Cardiac septum (tissue), 1 donor: Measurements from ENCODE around the gene MAPKAPK5. TPM values are rescaled to one million over a fixed set of nuclear protein-coding genes. Genes with fewer than 3 reads are reported as not detected.

Experiments used
- DNase-seq: peaks from one replicate; pipeline ENCODE4 v3.0.0-alpha.2; 2020; ENCODE audit warnings: low spot score
- intact Hi-C: fragments of 100-400 bp; cut with DNase I; formaldehyde crosslinking; loops from one replicate; pipeline ENCODE4 v1.14.0; 2022
- total RNA-seq: library from RNA; stranded (reverse); fragmentation: NEBNext Ultra II Directional; extraction: Animal tissue kit (Norgen Biotek cat#: 25700); gene quantifications from one replicate; pipeline ENCODE4 v1.2.1, GENCODE V29; 2021
- donor health status: DM: no; HTN: no; CAD: no.

The MAPKAPK5 gene
- total RNA-seq, 1 donor from 2014 or later, result 25.7 TPM

- intact Hi-C loops, result no loop called here
- no peak for DNase-seq
Measured at GRCh38 chr12:111870216-111870615, 28.2 kb downstream of the MAPKAPK5 start.

- intact Hi-C loops, result no loop called here
- DNase-seq, result no peak
Measured at GRCh38 chr12:111870706-111871105, 28.7 kb downstream of the MAPKAPK5 start.

- intact Hi-C loops, result no loop called here
- no peak for DNase-seq
Measured at GRCh38 chr12:111873113-111873512, 31.1 kb downstream of the MAPKAPK5 start.

- intact Hi-C loops, result no loop called here
- DNase-seq, result no peak
Measured at GRCh38 chr12:111881716-111882115, 39.7 kb downstream of the MAPKAPK5 start.

GRCh38 chr12:111886662-111887545 is 44.9 kb downstream of the MAPKAPK5 start:
- no peak for DNase-seq
- intact Hi-C loops, result no loop called here

- intact Hi-C loops, result no loop called here
- DNase-seq, result no peak
Measured at GRCh38 chr12:111887926-111888745, 46.1 kb downstream of the MAPKAPK5 start.

GRCh38 chr12:111893287-111893686 is 51.3 kb downstream of the MAPKAPK5 start:
- DNase-seq, result no peak
- intact Hi-C loops, result no loop called here

GRCh38 chr12:111894556-111894955 is 52.5 kb downstream of the MAPKAPK5 start:
- intact Hi-C loops, result no loop called here
- no peak for DNase-seq

- intact Hi-C loops, result no loop called here
Measured at GRCh38 chr12:111901182-111901581, 59.2 kb downstream of the MAPKAPK5 start.

GRCh38 chr12:111904446-111904975 is 62.5 kb downstream of the MAPKAPK5 start:
- no peak for DNase-seq
- intact Hi-C loops, result no loop called here

More at GRCh38 chr12:111901182-111901581, 59.2 kb downstream of the MAPKAPK5 start:
- no peak for DNase-seq

GRCh38 chr12:111905502-111905901 is 63.5 kb downstream of the MAPKAPK5 start:
- no peak for DNase-seq
- intact Hi-C loops, result no loop called here

- no peak for DNase-seq
Measured at GRCh38 chr12:111907740-111908139, 65.7 kb downstream of the MAPKAPK5 start.

GRCh38 chr12:111925171-111925570 is 83.1 kb downstream of the MAPKAPK5 start:
- no peak for DNase-seq
- intact Hi-C loops, result no loop called here

More at GRCh38 chr12:111907740-111908139, 65.7 kb downstream of the MAPKAPK5 start:
- intact Hi-C loops, result no loop called here

GRCh38 chr12:111926631-111927030 is 84.6 kb downstream of the MAPKAPK5 start:
- DNase-seq, result no peak
- intact Hi-C loops, result no loop called here

- DNase-seq, result no peak
Measured at GRCh38 chr12:111927346-111927745, 85.3 kb downstream of the MAPKAPK5 start.

GRCh38 chr12:111932241-111932640 is 90.2 kb downstream of the MAPKAPK5 start:
- intact Hi-C loops, result no loop called here

More at GRCh38 chr12:111927346-111927745, 85.3 kb downstream of the MAPKAPK5 start:
- intact Hi-C loops, result no loop called here

GRCh38 chr12:111936869-111937268 is 94.8 kb downstream of the MAPKAPK5 start:
- DNase-seq, result no peak
- intact Hi-C loops, result no loop called here

More at GRCh38 chr12:111932241-111932640, 90.2 kb downstream of the MAPKAPK5 start:
- no peak for DNase-seq

GRCh38 chr12:111937429-111937828 is 95.4 kb downstream of the MAPKAPK5 start:
- intact Hi-C loops, result no loop called here

GRCh38 chr12:111942557-111942956 is 100.5 kb downstream of the MAPKAPK5 start:
- no peak for DNase-seq
- intact Hi-C loops, result no loop called here

More at GRCh38 chr12:111937429-111937828, 95.4 kb downstream of the MAPKAPK5 start:
- no peak for DNase-seq

GRCh38 chr12:111943929-111944328 is 101.9 kb downstream of the MAPKAPK5 start:
- intact Hi-C loops, result no loop called here
- no peak for DNase-seq
